IPS-15b (cell line): Measurements from ENCODE around the gene MIPOL1.
A peak's percentile ranks its signal among the peaks of the same experiment; 100 is the strongest.

Source experiments
- H3K27me3 ChIP-seq: one replicate; pipeline ENCODE4 v1.6.1; 2013; ENCODE audit warnings: low read length; ENCODE audit not compliant: control insufficient read depth, insufficient read depth
- H3K36me3 ChIP-seq: one replicate; pipeline ENCODE4 v1.6.1; 2013; ENCODE audit warnings: low read length; ENCODE audit not compliant: control insufficient read depth, insufficient read depth
- H3K4me1 ChIP-seq: one replicate; pipeline ENCODE4 v1.6.1; 2013; ENCODE audit warnings: mild to moderate bottlenecking, low read length; ENCODE audit not compliant: control insufficient read depth, insufficient read depth
- H3K4me3 ChIP-seq: one replicate; pipeline ENCODE4 v1.5.1; 2013; ENCODE audit warnings: low read depth, low read length
- H3K9ac ChIP-seq: one replicate; pipeline ENCODE4 v1.6.1; 2013; ENCODE audit warnings: low read depth, mild to moderate bottlenecking, low read length
- H3K9me3 ChIP-seq: one replicate; pipeline ENCODE4 v1.6.1; 2013; ENCODE audit warnings: mild to moderate bottlenecking, low read length; ENCODE audit not compliant: control insufficient read depth, insufficient read depth

MIPOL1 gene

GRCh38 chr14:37587131-37587803, 389.5 kb downstream of the MIPOL1 start:
- Histone ChIP-seq H3K9me3 (no peaks in the 10 kb centered on the region), H3K4me3 (no peak overlapping the region), H3K36me3 (no peaks in the 10 kb centered on the region), H3K27me3 (peaks cover 92% of the 10 kb centered on the region), H3K4me1 (peaks cover 14% of the 10 kb centered on the region), H3K9ac (no peak overlapping the region)

GRCh38 chr14:37587881-37588666, 390.3 kb downstream of the MIPOL1 start:
- Histone ChIP-seq H3K4me1 (peaks cover 14% of the 10 kb centered on the region), H3K9ac (no peak overlapping the region), H3K27me3 (peaks cover 92% of the 10 kb centered on the region), H3K36me3 (no peaks in the 10 kb centered on the region), H3K9me3 (no peaks in the 10 kb centered on the region), H3K4me3 (peak overlapping the region; percentile 46)

GRCh38 chr14:37588667-37588955, 390.9 kb downstream of the MIPOL1 start:
- peaks cover 92% of the 10 kb centered on the region for H3K27me3 ChIP-seq
- peak overlapping the region; percentile 46 for H3K4me3 ChIP-seq
- no peak overlapping the region for H3K9ac ChIP-seq
- H3K4me1 ChIP-seq, result peaks cover 14% of the 10 kb centered on the region
- H3K36me3 ChIP-seq, result no peaks in the 10 kb centered on the region
- H3K9me3 ChIP-seq, result no peaks in the 10 kb centered on the region

- H3K9me3 ChIP-seq, result no peaks in the 10 kb centered on the region
- H3K9ac ChIP-seq, result no peak overlapping the region
- peak overlapping the region; percentile 46 for H3K4me3 ChIP-seq
- H3K27me3 ChIP-seq, result peaks cover 94% of the 10 kb centered on the region
- peaks cover 14% of the 10 kb centered on the region for H3K4me1 ChIP-seq
- no peaks in the 10 kb centered on the region for H3K36me3 ChIP-seq
Measured at GRCh38 chr14:37588956-37589714, 391.4 kb downstream of the MIPOL1 start.

GRCh38 chr14:37589715-37590427, 392.1 kb downstream of the MIPOL1 start:
- no peak overlapping the region for H3K9ac ChIP-seq
- H3K4me3 ChIP-seq, result no peak overlapping the region
- no peaks in the 10 kb centered on the region for H3K9me3 ChIP-seq
- H3K36me3 ChIP-seq, result no peaks in the 10 kb centered on the region
- H3K4me1 ChIP-seq, result peaks cover 14% of the 10 kb centered on the region
- peaks cover 94% of the 10 kb centered on the region for H3K27me3 ChIP-seq

- Histone ChIP-seq H3K9ac (no peak overlapping the region), H3K4me3 (no peak overlapping the region), H3K27me3 (peaks cover 89% of the 10 kb centered on the region), H3K4me1 (peaks cover 14% of the 10 kb centered on the region), H3K9me3 (no peaks in the 10 kb centered on the region), H3K36me3 (no peaks in the 10 kb centered on the region)
Measured at GRCh38 chr14:37590428-37591139, 392.8 kb downstream of the MIPOL1 start.

- Histone ChIP-seq H3K4me1 (peaks cover 10% of the 10 kb centered on the region), H3K4me3 (peak overlapping the region; percentile 41), H3K9ac (no peak overlapping the region), H3K27me3 (peaks cover 89% of the 10 kb centered on the region), H3K36me3 (no peaks in the 10 kb centered on the region), H3K9me3 (no peaks in the 10 kb centered on the region)
Measured at GRCh38 chr14:37591311-37591940, 393.7 kb downstream of the MIPOL1 start.

GRCh38 chr14:37591941-37592481, 394.3 kb downstream of the MIPOL1 start:
- no peaks in the 10 kb centered on the region for H3K9me3 ChIP-seq
- H3K9ac ChIP-seq, result no peak overlapping the region
- H3K36me3 ChIP-seq, result no peaks in the 10 kb centered on the region
- H3K27me3 ChIP-seq, result peaks cover 89% of the 10 kb centered on the region
- H3K4me1 ChIP-seq, result peaks cover 11% of the 10 kb centered on the region
- peak overlapping the region; percentile 41 for H3K4me3 ChIP-seq

GRCh38 chr14:37592482-37593408, 395.0 kb downstream of the MIPOL1 start:
- Histone ChIP-seq H3K4me1 (peaks cover 9% of the 10 kb centered on the region), H3K4me3 (no peak overlapping the region), H3K36me3 (no peaks in the 10 kb centered on the region), H3K9me3 (no peaks in the 10 kb centered on the region), H3K9ac (no peak overlapping the region), H3K27me3 (peaks cover 89% of the 10 kb centered on the region)
